Left forelimb (tissue), 1 donor: ENCODE data around the gene BMP3.

ENCODE experiments used
- DNase-seq: peaks from one replicate; pipeline ENCODE4 v3.0.0-alpha.2; 2018; ENCODE audit warnings: low spot score

Gene BMP3

DNA sequence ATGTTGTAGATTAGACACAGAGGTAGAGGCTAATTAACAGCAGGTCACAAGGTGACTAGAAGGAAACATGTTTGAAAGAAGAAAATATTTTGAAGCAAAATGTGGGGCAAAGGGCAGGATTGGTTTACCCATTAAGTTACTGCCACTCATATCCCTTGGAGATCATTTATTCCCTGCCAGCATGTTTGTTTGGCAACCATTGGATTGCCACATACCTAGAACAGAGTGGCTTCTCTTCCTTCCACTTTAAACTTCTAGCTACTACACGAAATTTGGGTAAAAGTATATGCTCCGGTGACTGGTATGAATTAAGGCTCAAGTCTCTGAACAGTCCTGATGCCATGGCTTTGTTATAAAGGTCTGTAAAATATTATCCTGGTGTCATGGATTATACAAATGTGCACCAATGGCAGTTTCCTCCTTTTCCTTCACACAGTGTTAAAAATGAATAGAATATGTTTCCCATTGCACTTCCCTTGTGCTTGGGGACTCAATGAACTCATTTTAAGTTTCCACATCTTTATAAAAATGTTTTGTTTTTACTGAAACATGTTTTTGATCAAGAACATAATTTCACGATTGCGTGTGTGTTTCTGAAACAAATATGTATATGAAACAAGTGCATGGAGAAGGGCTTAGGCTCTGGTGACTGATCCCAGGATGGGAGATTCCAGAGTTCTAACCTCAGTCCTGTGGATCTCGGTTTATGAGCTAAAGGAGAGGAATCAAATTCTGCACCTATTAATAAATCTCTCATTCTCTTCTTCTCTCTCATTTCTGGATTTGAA is 12.3 kb downstream of the BMP3 start:
- no peak for DNase-seq

- no peak for DNase-seq
Measured at GRCh38 chr4:81049330-81049729, 18.8 kb downstream of the BMP3 start.

DNA sequence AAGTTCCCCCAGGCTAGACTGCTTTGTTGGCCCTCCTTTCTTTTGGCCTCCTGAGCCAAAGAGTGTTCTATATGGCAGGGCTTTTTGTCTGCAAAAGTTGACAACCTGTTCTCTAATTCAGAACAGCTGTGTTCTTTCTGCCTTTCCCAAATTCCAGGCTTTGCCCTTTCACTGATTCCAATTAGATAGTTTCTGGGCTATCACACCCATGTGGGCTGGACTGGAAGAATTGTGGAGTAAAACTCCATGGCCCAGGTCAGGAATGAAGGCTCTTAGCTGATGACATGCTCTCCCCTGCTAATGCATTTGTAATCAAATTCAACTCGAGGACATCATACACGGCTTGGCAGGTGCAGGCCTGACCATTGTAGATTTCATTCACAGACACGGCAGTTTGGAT is 19.4 kb downstream of the BMP3 start:
- DNase-seq: peak; percentile 65

GRCh38 chr4:81052119-81053068 is 21.9 kb downstream of the BMP3 start:
- DNase-seq: peak; percentile 73

GRCh38 chr4:81058621-81059020 is 28.1 kb downstream of the BMP3 start:
- DNase-seq: no peak

- no peak for DNase-seq
Measured at GRCh38 chr4:81060587-81061343, 30.3 kb downstream of the BMP3 start.

- DNase-seq: no peak
Measured at GRCh38 chr4:81061344-81061730, 30.8 kb downstream of the BMP3 start.

GRCh38 chr4:81062001-81062400 is 31.5 kb downstream of the BMP3 start:
- no peak for DNase-seq

GRCh38 chr4:81065446-81065845 is 34.9 kb downstream of the BMP3 start:
- no peak for DNase-seq

DNA sequence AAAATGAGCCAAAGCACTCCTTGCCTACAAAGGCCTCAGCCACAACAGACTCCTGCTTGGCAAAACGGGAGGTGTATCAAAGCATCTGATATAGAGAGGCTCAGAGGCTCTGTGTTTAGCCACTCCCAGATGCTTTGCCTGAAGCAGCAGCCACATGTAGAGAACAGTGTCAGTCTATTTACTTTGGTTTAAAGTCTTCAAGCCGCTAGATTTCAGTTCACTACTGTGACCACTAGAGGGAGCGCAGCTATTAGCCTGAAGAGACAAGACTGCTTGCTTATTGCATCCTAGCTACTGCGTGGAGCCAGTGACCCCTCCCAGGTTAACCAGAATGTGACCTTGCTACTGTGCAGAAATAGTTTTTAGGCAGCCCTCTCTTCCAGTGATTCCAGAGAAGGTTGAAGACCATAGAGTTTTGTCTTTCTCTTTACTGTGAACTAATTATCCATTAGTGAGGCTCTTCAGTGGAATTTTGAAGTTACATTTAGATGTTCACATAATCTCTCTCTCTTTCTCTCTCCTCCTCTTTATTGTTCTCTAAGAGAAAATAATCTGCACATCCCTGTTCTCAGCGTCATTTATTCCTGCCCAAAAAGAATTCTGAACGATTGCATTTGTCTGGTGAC is 39.3 kb downstream of the BMP3 start:
- no peak for DNase-seq

- no peak for DNase-seq
Measured at GRCh38 chr4:81071013-81071412, 40.5 kb downstream of the BMP3 start.

GRCh38 chr4:81081156-81081555 is 50.6 kb downstream of the BMP3 start:
- DNase-seq: no peak

GRCh38 chr4:81084029-81084428 is 53.5 kb downstream of the BMP3 start:
- no peak for DNase-seq

- no peak for DNase-seq
Measured at GRCh38 chr4:81084634-81085033, 54.1 kb downstream of the BMP3 start.

DNA sequence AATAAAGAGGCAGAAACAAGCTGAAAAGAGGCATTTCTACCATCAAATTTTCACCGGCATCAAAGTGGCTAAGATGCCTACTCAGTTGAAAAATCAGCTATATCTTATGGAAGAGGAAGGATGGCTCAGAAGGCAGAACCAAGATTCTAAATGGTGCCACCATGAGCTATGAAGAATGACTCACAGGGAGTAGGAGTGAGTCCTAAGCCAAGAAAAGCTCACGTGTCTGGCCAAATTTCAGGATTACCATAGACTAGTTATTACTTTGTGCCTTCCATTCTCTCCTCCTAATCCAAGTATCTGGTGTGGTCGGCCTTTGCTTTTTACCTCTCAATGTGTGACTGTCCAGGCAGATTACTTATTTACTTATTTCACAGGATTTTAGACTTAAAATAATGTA is 54.8 kb downstream of the BMP3 start:
- no peak for DNase-seq

DNA sequence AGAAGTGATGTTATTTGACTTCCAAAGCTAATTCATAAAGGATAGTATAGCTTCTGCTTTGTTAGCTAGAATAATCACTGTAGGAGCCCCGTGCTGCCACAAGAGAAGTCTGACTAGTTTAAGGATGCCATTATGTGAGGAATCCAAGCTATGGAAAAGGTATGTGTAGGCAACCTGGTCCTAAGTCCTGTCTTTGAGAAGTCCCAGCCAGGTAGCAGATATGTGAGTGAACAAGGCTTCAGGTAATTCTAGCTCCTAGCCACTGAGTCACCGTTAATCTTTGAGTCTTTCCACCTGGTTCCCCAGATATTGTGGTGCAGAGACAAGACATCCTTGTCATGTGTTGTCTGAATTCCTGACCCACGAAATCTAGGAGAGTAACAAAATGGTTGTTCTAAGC is 55.5 kb downstream of the BMP3 start:
- no peak for DNase-seq

DNA sequence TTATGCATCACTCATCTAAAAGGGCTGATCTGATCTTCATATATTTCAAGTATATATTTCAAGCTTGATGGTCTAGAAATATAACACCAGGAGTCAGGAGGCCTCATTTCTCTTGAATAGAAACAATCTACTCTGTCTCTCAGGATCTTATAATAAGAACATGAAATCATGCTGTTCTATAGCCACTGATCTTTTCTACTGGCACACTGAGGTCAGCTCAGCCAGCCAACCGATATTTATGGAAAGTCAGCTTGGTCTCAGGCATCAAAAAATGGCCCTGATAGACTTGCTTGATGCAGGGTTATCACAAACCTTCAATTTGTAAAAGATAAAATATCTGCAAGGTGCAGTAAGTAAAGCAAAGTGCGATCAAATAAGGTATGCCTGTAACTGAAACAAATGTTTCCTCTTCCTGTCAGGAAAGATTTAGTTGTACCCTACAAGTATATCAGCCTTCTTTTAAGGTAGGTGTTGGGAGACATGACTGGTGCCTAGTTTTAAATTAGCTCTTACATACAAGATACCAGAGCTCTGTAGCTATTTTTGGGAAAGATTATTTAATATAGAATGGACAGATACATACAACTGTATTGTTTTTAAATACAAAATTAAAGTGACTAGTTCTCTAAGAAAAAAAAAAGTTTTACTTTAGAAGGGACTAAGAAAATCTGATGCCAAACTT is 63.4 kb downstream of the BMP3 start:
- no peak for DNase-seq

DNA sequence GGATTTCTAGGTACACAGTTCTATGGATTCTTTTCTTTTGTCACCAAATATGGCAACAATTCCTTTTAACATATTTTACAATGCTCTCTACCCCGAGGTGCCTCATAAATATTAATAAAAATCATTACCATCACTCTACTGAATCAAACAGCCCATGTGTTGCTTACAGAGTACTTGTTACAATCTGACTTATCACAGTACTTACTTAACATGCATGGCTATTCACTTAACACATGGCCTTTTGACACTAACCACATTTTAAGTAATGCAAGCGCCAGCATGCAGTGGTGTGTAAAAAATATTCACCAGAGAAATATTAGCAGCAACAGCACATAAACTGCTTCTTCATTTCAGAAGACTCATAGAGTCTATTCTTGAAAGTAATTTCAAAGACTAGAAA is 64.9 kb downstream of the BMP3 start:
- no peak for DNase-seq

- DNase-seq: no peak
Measured at GRCh38 chr4:81096566-81096965, 66.1 kb downstream of the BMP3 start.

DNA sequence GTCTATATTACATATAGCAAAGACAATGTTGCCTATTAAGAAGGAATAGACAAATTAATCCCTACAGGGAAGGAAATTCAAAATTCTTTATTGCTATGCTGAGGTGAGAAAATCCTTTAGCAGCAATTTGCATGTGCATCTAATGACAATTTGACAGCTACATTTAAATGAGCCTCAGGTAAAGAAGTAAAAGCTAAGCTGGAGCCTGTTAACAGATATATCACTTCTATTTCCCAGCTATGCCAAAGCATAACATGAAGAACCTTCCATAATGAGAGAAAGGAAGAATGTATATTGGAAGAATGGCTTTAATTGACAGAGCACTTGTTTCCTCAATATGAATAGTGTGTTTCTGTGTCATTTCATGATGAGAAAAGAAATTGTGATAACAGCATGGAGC is 71.6 kb downstream of the BMP3 start:
- DNase-seq: no peak

DNA sequence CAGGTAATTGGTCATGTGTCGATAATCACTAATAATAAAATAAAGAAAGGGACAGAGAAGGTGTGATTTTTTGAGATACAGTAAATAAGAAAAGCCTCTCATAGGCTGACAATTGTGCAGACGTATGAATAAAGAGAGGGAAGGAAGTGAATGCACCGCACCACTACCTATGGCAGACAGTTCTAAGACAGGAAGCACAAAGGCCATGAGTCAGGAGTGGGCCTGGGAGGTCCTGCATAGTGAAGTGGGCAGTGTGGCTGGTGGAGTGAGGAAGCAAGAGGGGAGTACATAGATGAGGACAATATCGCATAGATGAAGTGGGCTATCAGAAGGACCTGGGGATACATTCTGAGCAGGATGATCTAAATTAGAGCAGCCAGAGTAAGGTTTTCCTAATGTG is 75.6 kb downstream of the BMP3 start:
- DNase-seq: no peak
